DLD1 (cell line): ENCODE results near the gene LIPC.

Experiments used
- in situ Hi-C: cut with HindIII; loops from 2 replicates; pipeline ENCODE4 v1.10.0; 2017; ENCODE audit warnings: low sequenced_read_pairs

Gene LIPC

GRCh38 chr15:58433597-58434333 lies 2.0 kb downstream of the LIPC start:
- in situ Hi-C loops, result no loop called here

GRCh38 chr15:58434334-58434875 lies 2.6 kb downstream of the LIPC start:
- in situ Hi-C loops, result no loop called here

- in situ Hi-C loops, result no loop called here
These were observed 4.8 kb downstream of the LIPC start for GRCh38 chr15:58436552-58436951.

GRCh38 chr15:58437531-58438105 lies 5.8 kb downstream of the LIPC start:
- in situ Hi-C loops, result no loop called here

- in situ Hi-C loops, result no loop called here
These were observed 6.3 kb downstream of the LIPC start for GRCh38 chr15:58438111-58438510.

- in situ Hi-C loops, result no loop called here
These were observed 7.2 kb downstream of the LIPC start for GRCh38 chr15:58438956-58439355.

GRCh38 chr15:58440158-58440910 lies 8.5 kb downstream of the LIPC start:
- in situ Hi-C loops, result no loop called here

- in situ Hi-C loops, result no loop called here
These were observed 9.1 kb downstream of the LIPC start for GRCh38 chr15:58440922-58441321.

- in situ Hi-C loops, result no loop called here
These were observed 9.7 kb downstream of the LIPC start for GRCh38 chr15:58441376-58442070.

- in situ Hi-C loops, result no loop called here
These were observed 10.3 kb downstream of the LIPC start for GRCh38 chr15:58442122-58442521.

GRCh38 chr15:58443308-58443707 lies 11.5 kb downstream of the LIPC start:
- in situ Hi-C loops, result no loop called here

GRCh38 chr15:58444056-58444455 lies 12.3 kb downstream of the LIPC start:
- in situ Hi-C loops, result no loop called here

GRCh38 chr15:58444658-58445332 lies 13.0 kb downstream of the LIPC start:
- in situ Hi-C loops, result no loop called here

GRCh38 chr15:58445865-58446264 lies 14.1 kb downstream of the LIPC start:
- in situ Hi-C loops, result no loop called here

- in situ Hi-C loops, result no loop called here
These were observed 14.7 kb downstream of the LIPC start for GRCh38 chr15:58446521-58446920.

GRCh38 chr15:58447271-58448010 lies 15.7 kb downstream of the LIPC start:
- in situ Hi-C loops, result no loop called here

GRCh38 chr15:58448331-58448730 lies 16.5 kb downstream of the LIPC start:
- in situ Hi-C loops, result no loop called here

GRCh38 chr15:58448906-58449305 lies 17.1 kb downstream of the LIPC start:
- in situ Hi-C loops, result no loop called here

- in situ Hi-C loops, result no loop called here
These were observed 20.0 kb downstream of the LIPC start for GRCh38 chr15:58451826-58452225.

GRCh38 chr15:58452775-58453174 lies 21.0 kb downstream of the LIPC start:
- in situ Hi-C loops, result no loop called here
